Osteocyte (in vitro differentiated cells): ENCODE results near the gene RAB39A. TPM values are rescaled to one million over a fixed set of nuclear protein-coding genes. Genes with fewer than 3 reads are reported as not detected.

Experiments used
- DNase-seq: peaks from one replicate; pipeline ENCODE4 v3.0.0; 2021; ENCODE audit warnings: mixed read lengths; ENCODE audit not compliant: unreplicated experiment; ENCODE audit errors: extremely low spot score
- H3K27ac Mint-ChIP-seq: one replicate; pipeline ENCODE4 v1.8.0; 2021; ENCODE audit warnings: mild to moderate bottlenecking, mixed read lengths; ENCODE audit not compliant: unreplicated experiment
- H3K27me3 Mint-ChIP-seq: one replicate; pipeline ENCODE4 v1.8.0; 2021; ENCODE audit warnings: mixed read lengths; ENCODE audit not compliant: unreplicated experiment
- H3K36me3 Mint-ChIP-seq: one replicate; pipeline ENCODE4 v1.8.0; 2021; ENCODE audit warnings: mixed read lengths; ENCODE audit not compliant: unreplicated experiment
- H3K4me1 Mint-ChIP-seq: one replicate; pipeline ENCODE4 v1.8.0; 2021; ENCODE audit warnings: mixed read lengths; ENCODE audit not compliant: unreplicated experiment
- H3K4me3 Mint-ChIP-seq: one replicate; pipeline ENCODE4 v1.8.0; 2021; ENCODE audit warnings: mild to moderate bottlenecking, moderate library complexity, mixed read lengths; ENCODE audit not compliant: unreplicated experiment
- H3K9me3 Mint-ChIP-seq: one replicate; pipeline ENCODE4 v1.8.0; 2021; ENCODE audit warnings: mixed read lengths; ENCODE audit not compliant: unreplicated experiment
- CTCF ChIP-seq: fragments of 200-600 bp; sonication (generic); IDR thresholded peaks from 2 replicates; pipeline ENCODE4 v1.5.0; 2021; ENCODE audit warnings: antibody characterized with exemption, mild to moderate bottlenecking, moderate library complexity
- total RNA-seq: library from RNA; stranded (reverse); gene quantifications from 2 replicates; pipeline ENCODE4 v1.2.1, GENCODE V29; 2021

The RAB39A gene
- total RNA-seq, 1 donor from 2014 or later, result not detected

- Mint-ChIP-seq H3K27ac (peak overlapping the region; percentile 98), H3K4me1 (peaks cover 5% of the 10 kb centered on the region), H3K4me3 (peak overlapping the region; percentile 99), H3K9me3 (no peaks in the 10 kb centered on the region), H3K36me3 (peaks cover 3% of the 10 kb centered on the region), H3K27me3 (no peaks in the 10 kb centered on the region)
- no peak for TF ChIP-seq CTCF
- no peak for DNase-seq
Observed at GRCh38 chr11:108009497-108010370, 81.5 kb downstream of the RAB39A start.

GRCh38 chr11:108012139-108012725, 84.0 kb downstream of the RAB39A start:
- Mint-ChIP-seq H3K36me3 (peaks cover 5% of the 10 kb centered on the region), H3K4me3 (no peak overlapping the region), H3K9me3 (no peaks in the 10 kb centered on the region), H3K27ac (no peak overlapping the region), H3K27me3 (no peaks in the 10 kb centered on the region), H3K4me1 (peaks cover 11% of the 10 kb centered on the region)
- DNase-seq, result no peak
- TF ChIP-seq CTCF, result no peak

Other genes starting within 250 kb of the RAB39A start
- not detected in 2 replicates for gene SLN, start 216.4 kb upstream of the RAB39A start, total RNA-seq
- 3.0 and 3.8 TPM in 2 replicates for gene SLC35F2, start 69.7 kb upstream of the RAB39A start, total RNA-seq
- gene CUL5, start 80.5 kb downstream of the RAB39A start, total RNA-seq, result 35.8 and 37.6 TPM in 2 replicates
- gene ACAT1, start 193.1 kb downstream of the RAB39A start, total RNA-seq, result 54.0 and 55.6 TPM in 2 replicates